Sciatic nerve (tissue), 2 donors: ENCODE data around the gene AGAP1. TPM values are rescaled to one million over a fixed set of nuclear protein-coding genes. Genes with fewer than 3 reads are reported as not detected.

Experiments used
- ATAC-seq: fragments of 200-7000 bp; cut with Tn5 transposase; one replicate; pipeline ENCODE4 v1.9.1; 2020; ENCODE audit warnings: mild to moderate bottlenecking, moderate library complexity
- DNase-seq: peaks from one replicate; pipeline ENCODE4 v3.0.0-alpha.2; 2020; ENCODE audit warnings: low spot score
- intact Hi-C: fragments of 100-400 bp; cut with DNase I; formaldehyde crosslinking; loops from one replicate; pipeline ENCODE4 v1.14.2; 2022
- total RNA-seq: library from RNA; stranded (reverse); fragmentation: NEBNext Ultra II Directional; extraction: Animal tissue kit (Norgen Biotek cat#: 25700); gene quantifications from one replicate; pipeline ENCODE4 v1.2.1, GENCODE V29; 2021
- donor health status: DM: no; HTN: no; CAD: no.
- donor health status: DM: no; HTN: no; CAD: no.

Gene AGAP1
- total RNA-seq, 1 donor from 2014 or later: 62.9 TPM

DNA sequence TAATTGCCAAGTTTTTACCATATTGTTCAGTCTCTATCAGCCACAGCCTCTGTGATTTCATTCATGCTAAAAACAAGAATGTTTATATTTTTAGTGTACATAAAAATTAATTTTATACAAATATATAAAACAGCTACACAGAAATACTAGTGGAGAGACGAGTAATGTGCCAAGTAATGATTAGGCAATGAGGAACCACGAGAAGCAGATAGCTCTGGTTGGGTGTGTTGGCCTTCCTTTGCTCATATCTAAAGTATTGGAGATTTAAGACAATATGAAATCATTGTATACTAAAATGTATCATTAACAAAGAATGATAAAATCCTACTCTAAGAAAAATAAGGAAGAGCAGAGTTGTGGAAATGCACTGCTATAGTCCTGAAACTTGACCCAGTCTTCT is 326.7 kb downstream of the AGAP1 start:
- DNase-seq: no peak
- ATAC-seq: no peak
- intact Hi-C loops: no loop called here

DNA sequence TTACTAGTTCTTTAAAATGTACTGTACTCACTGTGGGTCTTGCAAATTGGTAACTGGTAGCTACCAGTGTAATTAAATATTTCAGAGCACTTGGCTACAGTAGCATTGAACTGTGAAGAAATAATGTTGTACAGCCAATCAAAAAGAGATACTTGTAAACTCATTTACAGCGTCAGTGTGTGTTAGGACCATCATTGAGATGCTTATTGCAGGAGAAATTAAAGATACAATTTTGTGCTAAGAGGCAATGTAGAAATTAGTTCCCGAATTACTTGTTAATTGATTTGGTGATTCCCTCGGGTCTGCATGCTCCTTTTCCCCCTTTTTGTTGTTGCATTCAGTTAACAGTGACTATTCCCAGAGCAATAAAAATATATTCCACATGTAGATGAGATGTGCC is 330.5 kb downstream of the AGAP1 start:
- intact Hi-C loops: no loop called here
- no peak for ATAC-seq
- DNase-seq: no peak

DNA sequence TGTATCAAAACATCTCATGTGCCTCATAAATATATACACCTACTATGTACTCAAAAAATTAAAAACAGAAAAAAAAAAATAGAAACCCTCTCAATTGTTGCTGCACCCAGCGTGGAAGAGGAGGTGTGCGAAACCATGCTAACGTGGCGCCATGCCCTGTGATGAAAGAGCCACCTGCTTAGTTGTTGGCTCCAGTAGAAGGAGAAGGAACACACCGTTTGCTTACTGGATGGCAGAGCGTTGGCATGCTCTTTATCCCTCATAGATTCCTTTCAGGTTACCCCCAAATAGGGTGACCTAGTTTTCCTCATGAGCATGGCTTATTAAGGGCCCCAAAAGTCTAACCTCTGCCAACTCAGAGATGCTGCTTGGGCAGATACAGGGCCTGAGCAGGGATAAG is 332.1 kb downstream of the AGAP1 start:
- intact Hi-C loops: no loop called here
- DNase-seq (no peak), ATAC-seq (no peak)

DNA sequence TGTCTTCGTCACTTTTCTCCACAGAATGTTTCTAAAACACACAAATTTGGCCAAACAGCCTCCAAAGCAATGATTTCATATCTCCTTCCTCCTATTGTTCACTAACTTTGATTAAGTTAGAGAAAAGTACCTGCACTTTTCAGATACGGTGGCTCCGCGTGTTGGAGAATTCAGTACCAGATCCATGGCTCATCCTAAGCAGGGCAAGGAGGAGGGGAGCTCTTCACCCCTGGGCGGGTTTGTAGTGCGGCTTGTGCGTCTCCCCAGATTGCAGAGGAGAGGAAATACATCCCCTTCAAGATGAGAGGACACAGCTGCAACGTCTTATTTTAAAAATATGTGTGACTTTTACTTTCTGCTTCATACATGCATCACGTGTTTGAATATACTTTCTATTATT is 333.0 kb downstream of the AGAP1 start:
- DNase-seq: no peak
- no peak for ATAC-seq
- intact Hi-C loops: no loop called here

DNA sequence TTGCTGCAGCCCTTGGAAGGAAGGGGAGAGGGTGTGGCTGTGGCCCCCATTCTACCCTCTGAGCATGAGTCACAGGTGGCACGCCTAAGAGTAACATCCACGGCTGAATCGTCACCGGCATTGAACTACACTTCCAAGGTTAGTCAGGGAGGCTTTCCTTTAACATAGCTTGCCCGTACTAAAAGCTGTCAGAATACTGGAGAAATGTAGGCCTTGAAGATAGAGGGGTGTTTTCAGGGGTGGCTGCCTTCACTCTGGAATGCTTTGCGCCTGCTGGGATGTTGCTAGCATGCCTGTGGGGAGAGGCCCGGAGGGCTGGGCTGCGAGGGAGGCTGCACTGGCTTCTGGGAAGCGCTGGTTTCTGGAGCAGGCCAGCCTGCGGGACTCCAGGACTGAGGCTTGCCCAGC is 333.7 kb downstream of the AGAP1 start:
- DNase-seq: no peak
- intact Hi-C loops: no loop called here
- no peak for ATAC-seq

GRCh38 chr2:235829726-235830125 is 335.9 kb downstream of the AGAP1 start:
- no peak for DNase-seq
- intact Hi-C loops: no loop called here

DNA sequence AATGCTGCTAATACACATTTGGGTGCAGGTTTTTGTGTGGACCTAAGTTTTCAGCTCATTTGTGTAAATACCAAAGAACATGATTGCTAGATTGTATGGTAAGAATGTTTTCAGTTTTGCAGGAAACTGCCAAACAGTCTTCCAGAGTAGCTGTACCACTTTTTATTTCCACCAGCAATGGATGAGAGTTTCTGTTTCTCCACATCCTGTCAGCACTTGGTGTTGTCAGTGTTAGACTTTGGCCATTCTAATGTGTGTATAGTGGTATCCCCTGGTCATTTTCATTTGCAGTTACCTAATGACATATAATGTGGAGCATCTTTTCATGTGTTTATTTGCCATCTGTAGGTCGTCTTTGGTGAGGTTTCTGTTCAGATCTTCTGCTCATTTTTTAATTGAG is 337.9 kb downstream of the AGAP1 start:
- intact Hi-C loops: no loop called here

More at GRCh38 chr2:235829726-235830125, 335.9 kb downstream of the AGAP1 start:
- ATAC-seq: no peak

DNA sequence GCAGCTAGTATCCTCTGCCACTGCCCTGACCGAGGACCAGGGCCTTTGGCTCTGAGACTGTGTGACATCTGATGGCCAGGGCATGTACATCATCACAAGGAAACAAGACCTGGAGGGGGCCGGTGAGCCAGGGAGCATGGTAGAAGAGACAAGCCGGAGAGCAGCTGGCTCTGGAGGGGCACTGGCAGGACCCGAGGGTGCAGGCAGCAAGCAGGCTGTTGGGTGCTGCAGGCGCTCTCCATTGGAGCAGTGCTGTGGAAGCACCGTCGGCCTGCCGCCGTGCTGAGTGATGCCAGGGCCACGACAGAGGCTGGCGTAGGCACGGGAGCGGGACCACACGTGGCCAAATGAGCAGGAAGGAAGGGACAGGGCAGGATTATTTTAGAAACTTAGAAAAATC is 339.1 kb downstream of the AGAP1 start:
- intact Hi-C loops: no loop called here
- DNase-seq (no peak), ATAC-seq (no peak)

More for the DNA sequence above, 337.9 kb downstream of the AGAP1 start:
- ATAC-seq: no peak
- no peak for DNase-seq

DNA sequence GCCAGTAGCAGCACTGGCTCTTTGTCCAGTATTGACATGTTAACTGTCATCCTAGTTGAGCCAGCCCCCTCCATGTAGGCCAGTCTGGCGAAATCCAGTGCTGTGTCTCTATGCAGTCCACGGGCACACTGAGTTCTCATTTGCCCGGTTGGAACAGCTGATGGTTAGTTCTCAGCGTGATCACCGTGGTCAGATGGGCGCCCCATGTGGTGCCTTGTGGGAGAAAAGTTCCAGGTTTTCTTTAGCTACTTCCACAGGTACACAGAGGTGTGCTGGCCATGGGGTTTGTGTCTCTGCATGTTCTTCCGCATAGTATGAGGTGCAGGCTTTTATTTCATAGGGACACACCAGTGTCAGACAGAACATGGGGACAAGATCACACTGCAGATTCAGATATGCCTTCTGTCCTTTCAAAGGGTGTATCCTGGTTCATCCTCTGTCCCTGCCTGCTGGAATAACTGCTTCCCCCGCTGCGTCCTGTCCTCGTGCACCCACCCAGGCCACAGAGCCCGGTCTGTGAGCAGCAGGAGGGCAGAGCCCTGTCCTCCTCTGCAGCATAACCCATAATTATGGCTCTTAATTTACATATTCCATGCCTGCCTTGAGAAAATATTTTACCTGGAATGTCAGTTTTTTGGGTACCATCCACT is 340.3 kb downstream of the AGAP1 start:
- intact Hi-C loops: no loop called here
- no peak for DNase-seq
- no peak for ATAC-seq

- ATAC-seq (no peak), DNase-seq (no peak)
- intact Hi-C loops: no loop called here
Observed at GRCh38 chr2:235834781-235835180, 340.9 kb downstream of the AGAP1 start.

DNA sequence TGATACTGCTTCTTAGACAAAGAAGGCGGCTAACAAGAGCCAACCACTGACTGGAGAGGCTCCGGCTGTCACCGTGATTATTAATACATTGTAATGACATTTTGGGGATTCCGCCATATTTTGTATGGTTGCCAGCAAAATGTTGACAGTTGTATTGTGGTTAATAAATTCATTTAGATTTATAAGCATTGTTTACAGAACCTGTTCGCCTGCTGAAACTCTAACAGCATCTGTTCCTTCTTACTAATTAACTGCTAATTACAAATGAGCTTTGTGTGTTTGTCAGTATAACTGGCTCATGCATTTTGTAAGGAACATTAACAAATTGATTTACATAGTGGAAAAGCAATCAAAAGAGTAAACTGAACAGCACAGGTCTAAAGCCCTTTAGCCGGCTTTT is 342.0 kb downstream of the AGAP1 start:
- no peak for DNase-seq
- ATAC-seq: no peak
- intact Hi-C loops: no loop called here

DNA sequence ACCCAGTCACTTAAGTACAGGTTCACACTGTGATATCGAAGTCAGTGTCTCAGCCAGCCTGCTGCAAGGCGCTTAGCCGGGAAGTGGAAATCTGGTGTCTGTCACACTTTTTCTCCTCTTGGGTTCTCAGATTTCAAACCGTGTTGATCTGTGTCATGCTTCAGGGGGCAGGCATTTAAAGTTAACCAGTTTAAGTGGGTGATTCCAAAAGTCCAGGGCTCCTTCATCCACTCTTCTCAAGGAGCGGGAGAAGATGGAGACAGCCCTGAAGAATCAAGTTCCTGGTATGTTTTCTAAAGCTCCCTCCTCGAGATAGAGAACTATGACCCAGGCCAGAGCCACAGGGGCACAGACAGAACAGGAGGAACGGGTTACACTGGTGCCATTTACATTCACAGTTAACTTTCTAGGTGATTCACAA is 342.7 kb downstream of the AGAP1 start:
- no peak for ATAC-seq
- intact Hi-C loops: no loop called here
- DNase-seq: no peak

DNA sequence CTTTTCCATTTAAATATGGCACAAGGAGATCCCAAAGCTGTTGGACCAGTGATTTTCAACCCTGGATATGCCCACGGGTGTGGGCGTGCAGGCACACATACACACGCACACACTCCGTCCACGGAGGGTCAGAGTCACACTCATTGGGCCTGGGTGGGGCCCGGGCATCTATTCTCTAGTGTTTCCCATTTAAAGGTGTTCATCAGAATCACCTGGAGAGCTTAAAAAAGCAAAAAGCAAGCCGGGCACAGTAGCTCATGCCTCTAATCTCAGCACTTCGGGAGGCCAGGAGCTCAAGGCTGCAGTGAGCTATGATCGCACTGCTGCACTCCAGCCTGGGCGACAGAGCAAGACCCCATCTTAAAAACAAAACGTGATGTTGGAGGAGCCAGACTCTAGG is 345.4 kb downstream of the AGAP1 start:
- ATAC-seq: no peak
- intact Hi-C loops: no loop called here

DNA sequence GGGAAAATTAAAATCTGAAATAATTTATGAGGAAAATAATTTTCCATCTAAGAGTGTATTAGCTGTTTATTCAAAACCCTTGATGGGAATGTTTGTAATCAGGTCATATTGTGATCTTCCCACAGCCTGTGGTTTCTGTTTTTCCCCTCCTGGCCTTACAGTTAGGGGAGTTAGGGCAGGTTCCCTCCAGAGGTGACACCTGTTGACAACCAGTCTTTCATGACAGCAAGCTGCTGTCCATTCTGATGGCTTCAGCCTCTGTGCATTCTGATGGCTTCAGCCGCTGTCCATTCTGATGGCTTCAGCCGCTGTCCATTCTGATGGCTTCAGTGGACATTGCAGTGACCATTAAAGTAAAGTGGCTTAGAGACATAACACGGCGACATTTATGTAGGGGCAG is 346.1 kb downstream of the AGAP1 start:
- DNase-seq: no peak
- no peak for ATAC-seq
- intact Hi-C loops: no loop called here

More for the DNA sequence above, 345.4 kb downstream of the AGAP1 start:
- no peak for DNase-seq

DNA sequence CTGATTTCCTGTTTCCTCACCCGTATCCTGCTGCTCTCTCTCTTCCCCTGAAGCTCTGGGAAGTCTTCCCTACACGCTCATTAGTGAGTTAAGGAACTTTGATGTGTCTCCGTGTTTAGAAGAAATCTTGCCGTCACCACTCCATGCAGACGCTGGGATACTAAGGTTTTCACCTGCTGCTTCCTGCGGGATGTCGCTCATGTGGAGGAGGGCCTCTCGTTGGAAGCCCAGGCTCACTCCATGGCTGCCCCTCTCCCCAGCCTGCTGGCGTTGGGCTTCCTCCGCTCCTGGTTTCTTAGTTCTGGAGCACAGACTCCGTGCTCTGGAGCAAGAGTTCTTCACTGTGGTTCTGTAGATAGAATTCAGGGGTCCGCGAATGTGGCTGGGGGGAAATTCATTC is 348.0 kb downstream of the AGAP1 start:
- DNase-seq (no peak), ATAC-seq (no peak)
- intact Hi-C loops: no loop called here

- DNase-seq (no peak), ATAC-seq (no peak)
- intact Hi-C loops: no loop called here
Observed at GRCh38 chr2:235842941-235843340, 349.1 kb downstream of the AGAP1 start.

- ATAC-seq (no peak), DNase-seq (no peak)
- intact Hi-C loops: no loop called here
Observed at GRCh38 chr2:235843591-235844395, 349.9 kb downstream of the AGAP1 start.

GRCh38 chr2:235844561-235844960 is 350.7 kb downstream of the AGAP1 start:
- intact Hi-C loops: no loop called here
- no peak for ATAC-seq
- no peak for DNase-seq

DNA sequence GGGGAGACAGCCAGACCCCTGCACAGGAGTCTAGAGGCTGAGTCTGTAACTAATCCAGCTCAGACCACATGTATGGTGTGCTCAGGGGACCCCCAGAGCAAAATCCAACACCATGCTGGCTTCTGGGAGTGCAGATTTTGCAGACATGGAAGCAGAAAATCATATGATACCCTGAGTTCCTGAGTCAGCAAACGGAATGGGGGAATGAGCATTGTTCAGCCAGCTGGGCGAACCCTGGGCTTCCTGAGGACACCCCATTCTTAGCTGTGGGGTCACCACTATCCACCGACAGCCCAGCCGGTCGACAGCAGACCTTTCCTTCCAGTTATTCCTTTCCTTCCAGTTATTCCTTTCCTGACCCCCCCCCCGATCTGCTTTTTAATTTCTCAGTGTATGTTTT is 351.4 kb downstream of the AGAP1 start:
- no peak for DNase-seq
- no peak for ATAC-seq

GRCh38 chr2:235847576-235847975 is 353.7 kb downstream of the AGAP1 start:
- intact Hi-C loops: no loop called here
- no peak for ATAC-seq
- DNase-seq: no peak

More for the DNA sequence above, 351.4 kb downstream of the AGAP1 start:
- intact Hi-C loops: no loop called here

- no peak for DNase-seq
- intact Hi-C loops: no loop called here
- ATAC-seq: no peak
Observed at GRCh38 chr2:235848055-235848454, 354.2 kb downstream of the AGAP1 start.
